Activated T-helper 1 cell treated with Interleukin-2 at 50 U/mL for 16 hours (primary cell): Measurements from ENCODE around the gene RBM38.

ENCODE experiments used
- DNase-seq: peaks from one replicate; pipeline ENCODE4 v3.0.0-alpha.2; 2020; ENCODE audit warnings: low read depth

Gene RBM38

DNA sequence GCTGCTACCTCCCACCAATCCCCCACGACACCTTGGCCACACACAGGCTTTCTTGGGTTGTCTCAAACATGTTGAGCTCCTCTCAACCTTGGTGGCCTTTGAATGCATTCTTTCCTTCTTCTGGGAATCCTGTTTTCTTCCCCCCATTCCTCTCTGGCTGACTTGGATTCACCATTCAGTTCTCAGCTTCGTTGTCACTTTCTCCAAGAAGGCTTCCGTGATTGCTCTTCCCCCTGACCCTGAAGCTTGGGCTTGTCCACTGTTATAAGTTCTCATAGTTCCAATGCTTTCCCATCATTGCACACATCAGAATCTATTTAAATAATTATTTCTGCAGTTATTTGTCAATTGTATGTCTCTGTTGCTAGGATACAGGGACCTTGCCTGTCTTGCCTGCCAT, 64.2 kb downstream of the RBM38 start:
- no peak for DNase-seq

DNA sequence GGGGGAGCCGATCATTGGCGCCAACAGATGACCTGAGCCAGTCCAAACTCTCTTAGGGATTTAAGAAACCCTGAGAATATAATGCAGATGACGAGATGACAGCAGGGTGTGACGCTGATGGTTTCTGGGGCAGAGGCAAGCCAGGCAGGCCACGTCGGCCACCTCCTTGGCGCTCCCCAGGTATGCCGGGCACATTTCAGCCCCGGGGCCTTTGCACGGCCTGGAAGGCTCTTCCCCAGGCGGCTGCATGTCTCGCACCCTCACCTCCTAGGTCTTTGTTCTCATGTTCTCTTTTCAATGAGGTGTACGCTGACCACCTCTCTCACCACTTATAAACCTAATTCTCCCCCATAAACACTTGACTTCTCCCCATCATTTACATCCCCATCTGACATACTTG, 64.9 kb downstream of the RBM38 start:
- no peak for DNase-seq

DNA sequence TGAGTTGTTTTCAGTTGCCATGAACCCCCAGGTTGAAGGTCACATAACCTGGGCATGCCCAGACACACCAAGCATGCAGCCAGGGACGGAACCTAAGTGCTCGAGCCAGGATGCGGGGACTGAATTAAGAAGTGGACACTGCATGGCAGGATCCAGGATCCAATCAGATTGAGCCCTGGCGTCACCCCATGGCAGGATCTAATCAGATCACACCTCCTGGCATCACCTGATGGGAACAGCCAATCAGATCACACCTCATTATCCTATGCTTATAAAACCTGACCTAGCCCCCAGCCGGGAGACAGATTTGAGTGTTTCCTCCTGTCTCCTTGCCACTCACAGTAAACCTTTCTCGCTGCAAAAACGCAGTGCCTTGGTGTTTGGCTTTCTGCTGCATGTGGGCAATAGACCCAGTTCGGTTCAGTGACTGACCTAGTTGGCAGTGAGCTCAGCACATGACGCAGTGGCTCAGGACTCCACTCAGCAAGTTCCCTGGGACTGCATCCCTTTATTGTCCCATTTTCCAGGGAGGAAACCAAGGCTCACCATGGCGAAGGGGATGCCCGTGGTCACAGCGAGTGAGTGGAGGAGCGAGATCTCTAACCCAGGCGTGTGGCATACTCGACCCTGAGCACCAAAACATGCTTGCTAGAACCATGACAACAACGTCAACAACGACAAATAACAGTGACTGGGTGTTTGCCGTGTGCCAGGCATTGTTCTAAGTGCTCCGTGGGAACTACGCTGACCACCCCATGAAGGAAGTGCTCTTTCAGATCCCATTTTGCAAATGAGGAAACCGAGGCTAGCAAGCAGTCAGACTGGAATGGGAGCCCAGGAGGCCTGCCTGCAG, 66.3 kb downstream of the RBM38 start:
- DNase-seq, result no peak

DNA sequence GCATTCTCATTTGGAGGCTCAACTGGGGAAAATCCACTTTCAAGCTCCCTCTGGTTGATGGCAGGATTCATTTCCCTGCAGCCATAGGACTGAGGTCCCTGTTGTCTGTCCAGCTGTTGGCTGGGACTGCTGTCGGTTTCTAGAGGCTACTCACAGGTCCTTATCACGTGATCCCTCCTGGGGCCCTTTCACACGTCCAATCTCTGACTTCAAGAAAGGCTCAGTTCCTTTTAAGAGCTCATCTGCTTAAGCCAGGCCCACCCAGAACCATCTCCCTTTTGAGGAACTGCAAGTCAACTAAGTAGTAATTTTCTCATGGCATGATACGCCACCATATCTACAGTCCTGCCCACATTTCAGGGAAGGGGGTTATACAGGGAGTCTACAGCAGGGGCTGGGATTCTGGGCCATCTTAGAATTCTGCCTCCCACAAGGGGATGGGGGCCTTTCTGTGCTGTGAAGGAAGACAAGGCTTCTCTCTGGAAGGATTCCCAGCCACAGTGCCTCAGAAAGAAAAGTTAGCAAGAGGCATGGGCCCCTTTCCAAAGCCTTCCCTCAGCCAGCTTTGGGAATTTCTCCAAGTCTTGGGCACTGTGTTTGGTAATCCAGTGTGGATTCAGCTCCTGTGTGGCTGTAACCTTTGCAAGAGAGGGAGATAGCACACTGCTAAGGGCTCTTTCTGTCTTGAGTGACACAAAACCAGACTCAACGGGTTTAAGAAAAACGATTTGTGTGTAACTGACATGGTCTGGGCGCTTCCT, 67.4 kb downstream of the RBM38 start:
- no peak for DNase-seq
